ENCODE results near the gene SAMSN1.

DNA sequence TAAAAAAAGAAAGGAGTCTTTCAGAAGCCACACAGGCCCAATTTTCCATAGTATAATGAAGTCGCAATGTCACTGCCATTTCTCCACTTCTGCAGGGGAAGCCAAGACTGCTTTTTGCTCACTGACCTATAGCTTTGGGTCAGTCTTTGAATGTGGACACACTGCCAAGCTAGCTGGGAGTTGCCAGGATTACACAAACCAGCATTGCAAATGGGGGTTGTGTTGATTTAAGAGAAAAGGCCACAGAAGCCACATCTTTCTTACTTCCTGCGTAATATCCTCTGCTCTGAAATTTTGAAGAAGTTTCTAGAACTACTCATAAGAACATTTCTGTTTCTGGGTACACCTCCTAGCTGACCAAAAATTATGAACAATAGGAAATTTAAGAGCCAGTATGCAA, 45.8 kb upstream of the SAMSN1 start:
- TF ChIP-seq, protein P1, sequence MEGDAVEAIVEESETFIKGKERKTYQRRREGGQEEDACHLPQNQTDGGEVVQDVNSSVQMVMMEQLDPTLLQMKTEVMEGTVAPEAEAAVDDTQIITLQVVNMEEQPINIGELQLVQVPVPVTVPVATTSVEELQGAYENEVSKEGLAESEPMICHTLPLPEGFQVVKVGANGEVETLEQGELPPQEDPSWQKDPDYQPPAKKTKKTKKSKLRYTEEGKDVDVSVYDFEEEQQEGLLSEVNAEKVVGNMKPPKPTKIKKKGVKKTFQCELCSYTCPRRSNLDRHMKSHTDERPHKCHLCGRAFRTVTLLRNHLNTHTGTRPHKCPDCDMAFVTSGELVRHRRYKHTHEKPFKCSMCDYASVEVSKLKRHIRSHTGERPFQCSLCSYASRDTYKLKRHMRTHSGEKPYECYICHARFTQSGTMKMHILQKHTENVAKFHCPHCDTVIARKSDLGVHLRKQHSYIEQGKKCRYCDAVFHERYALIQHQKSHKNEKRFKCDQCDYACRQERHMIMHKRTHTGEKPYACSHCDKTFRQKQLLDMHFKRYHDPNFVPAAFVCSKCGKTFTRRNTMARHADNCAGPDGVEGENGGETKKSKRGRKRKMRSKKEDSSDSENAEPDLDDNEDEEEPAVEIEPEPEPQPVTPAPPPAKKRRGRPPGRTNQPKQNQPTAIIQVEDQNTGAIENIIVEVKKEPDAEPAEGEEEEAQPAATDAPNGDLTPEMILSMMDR (IDR thresholded peaks at IDR 0.05), result no peak
- no peak for TF ChIP-seq POLR2A (IDR thresholded peaks at IDR 0.05)
